Activated B cell treated with CpG ODN at 0.5 μM for 24 hours (primary cell): Measurements from ENCODE around the gene NUP98. TPM values are rescaled to one million over a fixed set of nuclear protein-coding genes. Genes with fewer than 3 reads are reported as not detected.

Experiments used
- ATAC-seq: fragments of 200-7000 bp; cut with Tn5 transposase; one replicate; pipeline ENCODE4 v1.10.0; 2021; ENCODE audit warnings: low read depth, mild to moderate bottlenecking, moderate library complexity
- CTCF ChIA-PET: fragments of 350-600 bp; sonication (Branson Sonifier 250); formaldehyde crosslinking; loops from one replicate; lab custom pipeline; 2021; ENCODE audit warnings: antibody characterized with exemption; lab: Charles Lee
- POLR2A ChIA-PET: fragments of 350-600 bp; sonication (Branson Sonifier 250); formaldehyde crosslinking; loops from one replicate; lab custom pipeline; 2021; ENCODE audit warnings: antibody characterized with exemption; lab: Charles Lee
- DNase-seq: peaks from one replicate; pipeline ENCODE4 v3.0.0; 2022
- H3K27ac Mint-ChIP-seq: one replicate; pipeline ENCODE4 v1.8.0; 2020; ENCODE audit warnings: mixed read lengths
- H3K27me3 Mint-ChIP-seq: one replicate; pipeline ENCODE4 v1.8.0; 2021; ENCODE audit warnings: mixed read lengths
- H3K36me3 Mint-ChIP-seq: one replicate; pipeline ENCODE4 v1.8.0; 2021; ENCODE audit warnings: low read depth, mixed read lengths
- H3K4me1 Mint-ChIP-seq: one replicate; pipeline ENCODE4 v1.8.0; 2021; ENCODE audit warnings: mixed read lengths
- H3K4me3 Mint-ChIP-seq: one replicate; pipeline ENCODE4 v1.8.0; 2020; ENCODE audit warnings: mild to moderate bottlenecking, mixed read lengths
- H3K9me3 Mint-ChIP-seq: one replicate; pipeline ENCODE4 v1.8.0; 2020; ENCODE audit warnings: mixed read lengths
- CTCF ChIP-seq: fragments of 200-600 bp; IDR thresholded peaks from one replicate; pipeline ENCODE4 v1.8.0; 2022; ENCODE audit warnings: antibody characterized with exemption, mild to moderate bottlenecking
- intact Hi-C: fragments of 100-400 bp; cut with micrococcal nuclease; formaldehyde crosslinking; loops from one replicate; pipeline ENCODE4 v1.15.1; 2024
- total RNA-seq: library from RNA; stranded (reverse); gene quantifications from 2 replicates; pipeline ENCODE4 v1.2.3, GENCODE V29; 2022

The NUP98 gene
- total RNA-seq, 1 donor from 2014 or later, result 117 TPM

GRCh38 chr11:3753110-3753509 lies 44.2 kb downstream of the NUP98 start:
- no peaks in the 10 kb centered on the region for H3K4me1 Mint-ChIP-seq
- no peak for TF ChIP-seq CTCF
- ChIA-PET CTCF (no interaction called here), POLR2A (no interaction called here)
- ATAC-seq, result no peak
- intact Hi-C loops, result no loop called here
- H3K4me3 Mint-ChIP-seq, result no peak overlapping the region
- H3K36me3 Mint-ChIP-seq, result peaks cover 72% of the 10 kb centered on the region
- no peaks in the 10 kb centered on the region for H3K27me3 Mint-ChIP-seq
- no peak overlapping the region for H3K27ac Mint-ChIP-seq
- no peak for DNase-seq
- no peaks in the 10 kb centered on the region for H3K9me3 Mint-ChIP-seq

- ChIA-PET CTCF (no interaction called here), POLR2A (no interaction called here)
- DNase-seq (no peak), ATAC-seq (no peak)
- intact Hi-C loops, result no loop called here
- Mint-ChIP-seq H3K4me3 (no peak overlapping the region), H3K27me3 (no peaks in the 10 kb centered on the region), H3K27ac (no peak overlapping the region), H3K36me3 (peaks cover 74% of the 10 kb centered on the region), H3K4me1 (no peaks in the 10 kb centered on the region), H3K9me3 (no peaks in the 10 kb centered on the region)
- no peak for TF ChIP-seq CTCF
Observed at GRCh38 chr11:3747704-3748103, 49.6 kb downstream of the NUP98 start.

- Mint-ChIP-seq H3K4me3 (no peak overlapping the region), H3K36me3 (peaks cover 73% of the 10 kb centered on the region), H3K9me3 (no peaks in the 10 kb centered on the region), H3K27me3 (no peaks in the 10 kb centered on the region), H3K27ac (no peak overlapping the region), H3K4me1 (no peaks in the 10 kb centered on the region)
- POLR2A ChIA-PET, result interaction anchor here (1.0 kb wide), 1 partner anchor 12 kb away, joined by 3 read pairs; no protein-coding TSS in a partner anchor
- intact Hi-C loops, result no loop called here
- no peak for DNase-seq
- ATAC-seq, result no peak
- no peak for TF ChIP-seq CTCF
- CTCF ChIA-PET, result no interaction called here
Observed at GRCh38 chr11:3745161-3745560, 52.2 kb downstream of the NUP98 start.

GRCh38 chr11:3738723-3739122 lies 58.6 kb downstream of the NUP98 start:
- intact Hi-C loops, result no loop called here
- ATAC-seq (no peak), DNase-seq (no peak)
- Mint-ChIP-seq H3K27ac (no peak overlapping the region), H3K9me3 (no peaks in the 10 kb centered on the region), H3K4me3 (no peak overlapping the region), H3K4me1 (no peaks in the 10 kb centered on the region), H3K36me3 (peaks cover 75% of the 10 kb centered on the region), H3K27me3 (no peaks in the 10 kb centered on the region)
- ChIA-PET POLR2A (interaction anchor here (0.6 kb wide), 1 partner anchor 35 kb away, joined by 4 read pairs; no protein-coding TSS in a partner anchor), CTCF (interaction anchor here (1.5 kb wide), 1 partner anchor 334 kb away, joined by 3 read pairs; no protein-coding TSS in a partner anchor)
- TF ChIP-seq CTCF, result no peak

- TF ChIP-seq CTCF, result no peak
- intact Hi-C loops, result no loop called here
- no peak for DNase-seq
- Mint-ChIP-seq H3K4me1 (no peaks in the 10 kb centered on the region), H3K4me3 (no peak overlapping the region), H3K27ac (no peak overlapping the region), H3K9me3 (no peaks in the 10 kb centered on the region), H3K27me3 (no peaks in the 10 kb centered on the region), H3K36me3 (peaks cover 75% of the 10 kb centered on the region)
- POLR2A ChIA-PET, result no interaction called here
- CTCF ChIA-PET, result interaction anchor here (1.5 kb wide), 1 partner anchor 335 kb away, joined by 3 read pairs; no protein-coding TSS in a partner anchor
- no peak for ATAC-seq
Observed at GRCh38 chr11:3738241-3738640, 59.1 kb downstream of the NUP98 start.
